GM10248 (cell line): ENCODE measurements around the gene COL13A1.

Source experiments
- CTCF ChIA-PET: fragments of 300-600 bp; sonication (Branson Sonifier 250); formaldehyde crosslinking; extraction: SDS; loops from one replicate; lab custom pipeline; 2021; ENCODE audit warnings: antibody characterized with exemption; lab: Yijun Ruan, JAX
- POLR2A ChIA-PET: fragments of 350-650 bp; sonication (Branson Sonifier 250); formaldehyde crosslinking; extraction: SDS; loops from one replicate; lab custom pipeline; 2020; ENCODE audit warnings: antibody characterized with exemption; lab: Yijun Ruan, JAX
- DNase-seq: peaks from one replicate; pipeline ENCODE4 v3.0.0; 2012; ENCODE audit errors: extremely low spot score
- CTCF ChIP-seq: IDR thresholded peaks from 2 replicates; pipeline ENCODE4 v1.5.1; 2012; ENCODE audit warnings: mild to moderate bottlenecking, low read depth; ENCODE audit errors: extremely low read depth, missing control alignments, control extremely low read depth

Gene COL13A1

GRCh38 chr10:69795242-69795934, 6.3 kb upstream of the COL13A1 start:
- POLR2A ChIA-PET = no interaction called here
- DNase-seq = no peak
- CTCF ChIA-PET = no interaction called here
- no peak for TF ChIP-seq CTCF

GRCh38 chr10:69797959-69798358, 3.7 kb upstream of the COL13A1 start:
- no peak for TF ChIP-seq CTCF
- ChIA-PET POLR2A (no interaction called here), CTCF (interaction anchor here (0.7 kb wide), 1 partner anchor 11 kb away, joined by 3 read pairs; no protein-coding TSS in a partner anchor)
- no peak for DNase-seq

- ChIA-PET POLR2A (no interaction called here), CTCF (interaction anchor here (0.8 to 2.7 kb wide), 9 partner anchors 9 to 284 kb away, joined by 3 to 18 read pairs (median 3); no protein-coding TSS in a partner anchor)
- TF ChIP-seq CTCF = peak; percentile 30
- DNase-seq = no peak
Measured at GRCh38 chr10:69800109-69800508, 1.6 kb upstream of the COL13A1 start.

GRCh38 chr10:69800665-69801064, 1.0 kb upstream of the COL13A1 start:
- ChIA-PET POLR2A (no interaction called here), CTCF (interaction anchor here (1.0 to 2.7 kb wide), 7 partner anchors 9 to 166 kb away, joined by 3 to 18 read pairs (median 3); no protein-coding TSS in a partner anchor)

GRCh38 chr10:69801094-69801433, 642 bp upstream of the COL13A1 start:
- ChIA-PET CTCF (interaction anchor here (0.7 to 2.7 kb wide), 10 partner anchors 9 to 166 kb away, joined by 3 to 18 read pairs (median 3); no protein-coding TSS in a partner anchor), POLR2A (no interaction called here)
- peak; percentile 41 for TF ChIP-seq CTCF
- peak; percentile 58 for DNase-seq

More at GRCh38 chr10:69800665-69801064, 1.0 kb upstream of the COL13A1 start:
- TF ChIP-seq CTCF = no peak
- no peak for DNase-seq

GRCh38 chr10:69802424-69803161, 887 bp downstream of the COL13A1 start:
- TF ChIP-seq CTCF = no peak
- ChIA-PET POLR2A (no interaction called here), CTCF (no interaction called here)
- DNase-seq = no peak
